HEK293T (cell line): Measurements from ENCODE around the gene IGDCC3.

Experiments used
- BHLHE40 ChIP-seq: fragments of 450-650 bp; IDR thresholded peaks from 2 replicates; pipeline ENCODE4 v1.6.1; 2016; ENCODE audit warnings: mild to moderate bottlenecking, moderate library complexity, borderline replicate concordance
- CTBP1 ChIP-seq: fragments of 450-650 bp; IDR thresholded peaks from 2 replicates; pipeline ENCODE4 v1.6.1; 2016; ENCODE audit warnings: borderline replicate concordance
- ELF4 ChIP-seq: fragments of 450-650 bp; IDR thresholded peaks from 2 replicates; pipeline ENCODE4 v1.6.1; 2017; ENCODE audit warnings: antibody characterized with exemption
- FOXK2 ChIP-seq: fragments of 450-650 bp; IDR thresholded peaks from 2 replicates; pipeline ENCODE4 v1.6.1; 2016; ENCODE audit warnings: mild to moderate bottlenecking
- HDGF ChIP-seq: fragments of 450-650 bp; IDR thresholded peaks from 2 replicates; pipeline ENCODE4 v1.6.1; 2017; ENCODE audit warnings: antibody characterized with exemption, borderline replicate concordance
- L3MBTL2 ChIP-seq: fragments of 450-650 bp; conservative IDR thresholded peaks from 2 replicates; pipeline ENCODE4 v1.6.1; 2016; ENCODE audit warnings: mild to moderate bottlenecking
- NFRKB ChIP-seq: fragments of 450-650 bp; IDR thresholded peaks from 2 replicates; pipeline ENCODE4 v1.6.1; 2016; ENCODE audit warnings: mild to moderate bottlenecking, moderate library complexity
- SP1 ChIP-seq: fragments of 450-650 bp; IDR thresholded peaks from 2 replicates; pipeline ENCODE4 v1.6.1; 2017
- TARDBP ChIP-seq: fragments of 450-650 bp; IDR thresholded peaks from 2 replicates; pipeline ENCODE4 v1.6.1; 2016

DNA sequence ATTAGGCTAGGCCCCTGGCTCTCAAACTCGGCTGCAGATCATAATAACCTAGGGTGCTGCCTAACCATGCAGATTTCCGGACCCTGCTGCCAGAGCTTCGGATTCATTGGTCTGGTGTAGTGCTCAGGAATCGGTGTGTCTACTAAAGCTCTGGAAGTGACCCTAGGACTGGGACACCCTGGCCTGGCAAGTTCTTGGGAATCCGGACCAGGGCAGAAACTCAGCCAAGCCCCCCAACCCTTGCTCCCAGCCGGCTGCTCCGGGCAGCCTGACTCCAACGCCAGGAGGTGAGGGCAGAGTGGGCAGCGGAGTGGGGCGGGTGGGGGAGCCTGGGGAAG lies 23.0 kb downstream of the IGDCC3 start:
- TF ChIP-seq SP1: no peak
- TF ChIP-seq CTBP1: no peak
- TF ChIP-seq ELF4: no peak
- no peak for TF ChIP-seq NFRKB
- TF ChIP-seq FOXK2: no peak
- TF ChIP-seq L3MBTL2: no peak
- no peak for TF ChIP-seq TARDBP
- TF ChIP-seq HDGF: no peak
- no peak for TF ChIP-seq BHLHE40
